B cell (primary cell): ENCODE results near the gene CACNA2D3. TPM values are rescaled to one million over a fixed set of nuclear protein-coding genes. Genes with fewer than 3 reads are reported as not detected.

Experiments used
- ATAC-seq: fragments of 200-7000 bp; cut with Tn5 transposase; one replicate; pipeline ENCODE4 v1.10.0; 2021; ENCODE audit warnings: low read depth, mild to moderate bottlenecking, moderate number of reproducible peaks, moderate library complexity
- CTCF ChIA-PET: fragments of 350-600 bp; sonication (Branson Sonifier 250); formaldehyde crosslinking; loops from one replicate; lab custom pipeline; 2021; ENCODE audit warnings: antibody characterized with exemption, inconsistent platforms; lab: Charles Lee
- POLR2A ChIA-PET: fragments of 350-600 bp; sonication (Branson Sonifier 250); formaldehyde crosslinking; loops from one replicate; lab custom pipeline; 2021; ENCODE audit warnings: antibody characterized with exemption; lab: Charles Lee
- DNase-seq: peaks from one replicate; pipeline ENCODE4 v3.0.0; 2013
- H2AFZ ChIP-seq: 2 replicates; pipeline ENCODE4 v1.6.1; 2012; ENCODE audit warnings: mild to moderate bottlenecking, low read depth, low read length; ENCODE audit not compliant: insufficient read depth, poor library complexity, severe bottlenecking
- H3K27ac ChIP-seq, 2 donors: 1 replicate in 1 of 2; 2 replicates in 1 of 2; pipeline ENCODE4 v1.5.1; 2012 to 2013; ENCODE audit warnings: low read length in 2 of 2, mild to moderate bottlenecking in 2 of 2, moderate library complexity in 1 of 2
- H3K27me3 ChIP-seq, 4 experiments: fragments of 200-600 bp in 1 of 4; sonication (generic) in 1 of 4; replicated peaks in 1 of 4; 1 replicate in 2 of 4; 2 replicates in 2 of 4; pipeline versions ENCODE4 v1.6.1 to v1.7.0; 2013 to 2016; ENCODE audit warnings: low read length in 3 of 4, mild to moderate bottlenecking in 2 of 4, mixed read lengths in 1 of 4, moderate library complexity in 1 of 4; ENCODE audit not compliant: insufficient read depth in 4 of 4, control insufficient read depth in 3 of 4; ENCODE audit errors: control extremely low read depth in 1 of 4
- H3K36me3 ChIP-seq, 2 experiments: replicated peaks in 1 of 2; 1 replicate in 1 of 2; 2 replicates in 1 of 2; pipeline versions ENCODE4 v1.6.1 to v1.7.1; 2013; ENCODE audit warnings: low read length in 1 of 2; ENCODE audit not compliant: insufficient read depth in 2 of 2, control insufficient read depth in 1 of 2; ENCODE audit errors: control extremely low read depth in 1 of 2, extremely low read depth in 1 of 2
- H3K4me1 ChIP-seq, 2 donors: fragments of 200-600 bp in 1 of 2; sonication (generic) in 1 of 2; 1 replicate in 1 of 2; 2 replicates in 1 of 2; pipeline versions ENCODE4 v1.5.1 to v1.6.1; 2013 to 2017; ENCODE audit warnings: low read length in 2 of 2; ENCODE audit not compliant: control insufficient read depth in 2 of 2, insufficient read depth in 2 of 2
- H3K4me2 ChIP-seq: replicated peaks from 2 replicates; pipeline ENCODE3; 2012; ENCODE audit warnings: mild to moderate bottlenecking, low read depth, low read length; ENCODE audit not compliant: poor library complexity, severe bottlenecking
- H3K4me3 ChIP-seq, 5 experiments: fragments of 200-600 bp in 1 of 5; sonication (generic) in 1 of 5; 1 replicate in 3 of 5; 2 replicates in 2 of 5; pipeline versions ENCODE4 v1.5.1 to v1.7.0; 2011 to 2016; ENCODE audit warnings: low read length in 4 of 5, mild to moderate bottlenecking in 4 of 5, low read depth in 2 of 5, control low read depth in 1 of 5, moderate library complexity in 1 of 5; ENCODE audit not compliant: insufficient read depth in 1 of 5; ENCODE audit errors: control extremely low read depth in 1 of 5, extremely low read depth in 1 of 5
- H3K79me2 ChIP-seq: fragments of 200-600 bp; sonication (generic); one replicate; pipeline ENCODE4 v1.6.0; 2016; ENCODE audit warnings: low read length; ENCODE audit not compliant: control insufficient read depth, insufficient read depth
- H3K9ac ChIP-seq: fragments of 200-600 bp; sonication (generic); 2 replicates; pipeline ENCODE4 v1.6.1; 2017; ENCODE audit warnings: mild to moderate bottlenecking, low read length, moderate library complexity
- H3K9me3 ChIP-seq, 3 donors: one replicate each; pipeline versions ENCODE4 v1.6.1 to v1.7.1; 2013; ENCODE audit warnings: low read length in 2 of 3; ENCODE audit not compliant: control insufficient read depth in 2 of 3, insufficient read depth in 1 of 3; ENCODE audit errors: control extremely low read depth in 1 of 3
- H4K20me1 ChIP-seq: 2 replicates; pipeline ENCODE4 v1.6.0; 2012; ENCODE audit warnings: mild to moderate bottlenecking, low read length; ENCODE audit not compliant: insufficient read depth, control insufficient read depth, poor library complexity, severe bottlenecking
- H3K27ac Mint-ChIP-seq: one replicate; pipeline ENCODE4 v1.8.0; 2021; ENCODE audit warnings: mixed read lengths
- H3K27me3 Mint-ChIP-seq: one replicate; pipeline ENCODE4 v1.8.0; 2021; ENCODE audit warnings: mixed read lengths
- H3K4me1 Mint-ChIP-seq: one replicate; pipeline ENCODE4 v1.8.0; 2021; ENCODE audit warnings: mixed read lengths
- H3K4me3 Mint-ChIP-seq: one replicate; pipeline ENCODE4 v1.8.0; 2021; ENCODE audit warnings: mixed read lengths
- H3K9me3 Mint-ChIP-seq: one replicate; pipeline ENCODE4 v1.8.0; 2022; ENCODE audit warnings: mixed read lengths; ENCODE audit not compliant: insufficient read depth
- EZH2 ChIP-seq: IDR thresholded peaks from 2 replicates; pipeline ENCODE4 v1.6.1; 2012; ENCODE audit warnings: borderline replicate concordance, low read depth, mild to moderate bottlenecking, moderate library complexity, low read length; ENCODE audit not compliant: insufficient read depth, poor library complexity, severe bottlenecking
- WGBS: methylation state at CpG from one replicate; pipeline ENCODE4 v1.1.5; 2013; ENCODE audit warnings: missing lambda C conversion rate; ENCODE audit not compliant: insufficient coverage; 5-methylcytosine and 5-hydroxymethylcytosine counted together
- intact Hi-C: fragments of 100-400 bp; cut with micrococcal nuclease; formaldehyde crosslinking; loops from one replicate; pipeline ENCODE4 v1.10.0; 2022
- polyA plus RNA-seq: library from polyadenylated mRNA; depleted of rRNA; stranded (reverse); fragments of >200 nt; gene quantifications from 2 replicates; pipeline ENCODE4 v1.2.3, GENCODE V29; 2012
- total RNA-seq, 2 donors: library from RNA; stranded (reverse); fragments of 120-200 nt in 1 of 2; gene quantifications; 1 replicate in 1 of 2; 2 replicates in 1 of 2; pipeline versions ENCODE4 v1.2.3 to v1.2.4, GENCODE V29; 2013 to 2022
- TF ChIP-seq, protein P1 (sequence below): fragments of 200-600 bp; IDR thresholded peaks from one replicate; pipeline ENCODE4 v1.8.0; 2022; ENCODE audit warnings: antibody characterized with exemption, mild to moderate bottlenecking

The CACNA2D3 gene
- total and polyA plus RNA-seq, 2 donors (not counting 1 experiment from before 2014, with no cell fraction given), result not detected

DNA sequence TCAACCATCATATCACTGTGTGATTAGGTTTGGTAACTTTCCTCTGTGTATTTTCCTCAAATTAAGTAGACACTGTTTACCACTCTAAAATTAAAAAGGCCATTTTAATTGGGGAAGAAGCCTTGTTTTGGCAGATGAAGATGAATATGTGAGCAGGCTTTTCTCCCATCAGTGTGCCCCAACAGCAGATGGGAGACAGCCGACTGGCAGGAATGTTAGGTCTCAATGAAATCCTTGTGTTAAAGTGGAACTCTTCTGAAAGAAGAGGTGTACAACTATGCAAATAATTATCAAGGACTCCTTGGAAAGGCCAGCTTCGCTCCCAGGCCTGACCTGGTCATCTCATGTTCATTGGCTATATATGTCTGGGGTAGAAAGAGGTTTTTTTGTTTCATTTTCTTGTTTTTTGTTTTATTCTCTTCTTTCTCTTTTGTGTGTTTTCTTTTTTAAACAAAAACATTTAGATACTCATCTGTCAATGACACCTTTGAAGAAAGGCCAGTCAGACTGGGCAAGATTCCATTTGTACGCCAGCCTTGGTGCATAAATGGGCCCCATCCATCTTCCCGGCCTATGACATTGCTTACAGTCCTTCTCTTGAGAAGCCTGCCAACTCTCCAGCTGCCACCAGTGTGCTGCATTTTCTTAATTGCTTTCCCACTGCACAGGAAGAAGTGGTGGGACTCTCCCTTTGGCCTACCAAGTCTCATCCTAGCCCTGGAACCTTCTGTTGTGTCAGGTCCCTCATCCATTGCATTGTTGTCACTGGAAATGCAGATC is 779.7 kb downstream of the CACNA2D3 start:
- no peak for DNase-seq
- no peaks in the 10 kb centered on the region for H3K36me3 ChIP-seq
- H3K27ac ChIP-seq, result no peak overlapping the region
- no peak overlapping the region for H3K4me3 ChIP-seq
- no peaks in the 10 kb centered on the region for H3K4me1 Mint-ChIP-seq
- ChIA-PET POLR2A (no interaction called here), CTCF (no interaction called here)
- H3K4me2 ChIP-seq, result no peak overlapping the region
- H3K4me1 ChIP-seq, result no peaks in the 10 kb centered on the region
- 94% methylated on average over 3 of the region's 4 CpGs for WGBS
- H3K9ac ChIP-seq, result no peak overlapping the region
- no peaks in the 10 kb centered on the region for H3K27me3 Mint-ChIP-seq
- H3K9me3 Mint-ChIP-seq, result no peaks in the 10 kb centered on the region
- no peaks in the 10 kb centered on the region for H3K9me3 ChIP-seq
- no peaks in the 10 kb centered on the region for H3K79me2 ChIP-seq
- H3K27ac Mint-ChIP-seq, result no peak overlapping the region
- H3K27me3 ChIP-seq, result no peaks in the 10 kb centered on the region
- H2AFZ ChIP-seq, result no peak overlapping the region
- intact Hi-C loops, result no loop called here
- no peaks in the 10 kb centered on the region for H4K20me1 ChIP-seq
- TF ChIP-seq EZH2, result no peak
- TF ChIP-seq, protein P1, sequence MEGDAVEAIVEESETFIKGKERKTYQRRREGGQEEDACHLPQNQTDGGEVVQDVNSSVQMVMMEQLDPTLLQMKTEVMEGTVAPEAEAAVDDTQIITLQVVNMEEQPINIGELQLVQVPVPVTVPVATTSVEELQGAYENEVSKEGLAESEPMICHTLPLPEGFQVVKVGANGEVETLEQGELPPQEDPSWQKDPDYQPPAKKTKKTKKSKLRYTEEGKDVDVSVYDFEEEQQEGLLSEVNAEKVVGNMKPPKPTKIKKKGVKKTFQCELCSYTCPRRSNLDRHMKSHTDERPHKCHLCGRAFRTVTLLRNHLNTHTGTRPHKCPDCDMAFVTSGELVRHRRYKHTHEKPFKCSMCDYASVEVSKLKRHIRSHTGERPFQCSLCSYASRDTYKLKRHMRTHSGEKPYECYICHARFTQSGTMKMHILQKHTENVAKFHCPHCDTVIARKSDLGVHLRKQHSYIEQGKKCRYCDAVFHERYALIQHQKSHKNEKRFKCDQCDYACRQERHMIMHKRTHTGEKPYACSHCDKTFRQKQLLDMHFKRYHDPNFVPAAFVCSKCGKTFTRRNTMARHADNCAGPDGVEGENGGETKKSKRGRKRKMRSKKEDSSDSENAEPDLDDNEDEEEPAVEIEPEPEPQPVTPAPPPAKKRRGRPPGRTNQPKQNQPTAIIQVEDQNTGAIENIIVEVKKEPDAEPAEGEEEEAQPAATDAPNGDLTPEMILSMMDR, result no peak
- ATAC-seq, result no peak
- H3K4me3 Mint-ChIP-seq, result no peak overlapping the region

GRCh38 chr3:54905261-54905888 is 783.0 kb downstream of the CACNA2D3 start:
- no peaks in the 10 kb centered on the region for H3K9me3 Mint-ChIP-seq
- Histone ChIP-seq H3K4me2 (no peak overlapping the region), H3K4me1 (no peaks in the 10 kb centered on the region), H3K9ac (no peak overlapping the region), H3K36me3 (no peaks in the 10 kb centered on the region), H3K9me3 (no peaks in the 10 kb centered on the region), H2AFZ (no peak overlapping the region), H3K79me2 (no peaks in the 10 kb centered on the region), H3K4me3 (no peak overlapping the region), H3K27me3 (no peaks in the 10 kb centered on the region), H3K27ac (no peak overlapping the region), H4K20me1 (no peaks in the 10 kb centered on the region)
- no peaks in the 10 kb centered on the region for H3K27me3 Mint-ChIP-seq
- intact Hi-C loops, result no loop called here
- DNase-seq (no peak), ATAC-seq (no peak)
- ChIA-PET POLR2A (no interaction called here), CTCF (no interaction called here)
- 72% methylated on average over 2 of the region's 2 CpGs for WGBS
- TF ChIP-seq EZH2, result no peak
- TF ChIP-seq, protein P1, result no peak
- no peaks in the 10 kb centered on the region for H3K4me1 Mint-ChIP-seq
- no peak overlapping the region for H3K4me3 Mint-ChIP-seq
- H3K27ac Mint-ChIP-seq, result no peak overlapping the region
